ELR (cell line): ENCODE measurements around the gene LRP10.
A peak's percentile ranks its signal among the peaks of the same experiment; 100 is the strongest.

Experiments used
- DNase-seq: peaks from one replicate; pipeline ENCODE4 v3.0.0-alpha.2; 2015; ENCODE audit warnings: low read depth

Gene LRP10

DNA sequence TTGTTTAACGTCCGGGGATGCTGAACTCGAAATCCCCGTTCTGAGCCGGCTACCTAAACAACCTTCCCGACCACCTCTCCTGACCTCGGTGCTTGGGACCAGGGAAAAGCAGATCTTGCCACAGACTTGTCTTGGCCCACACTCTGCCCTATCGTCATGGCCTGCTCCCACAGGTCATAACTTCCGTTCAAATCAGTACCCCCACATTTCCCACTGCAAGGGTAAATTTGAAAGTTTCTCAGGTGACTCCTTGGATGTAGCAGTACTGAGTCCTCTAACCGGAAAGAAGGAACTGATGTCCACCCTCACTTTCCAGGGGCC, 48.0 kb downstream of the LRP10 start:
- DNase-seq, result no peak

DNA sequence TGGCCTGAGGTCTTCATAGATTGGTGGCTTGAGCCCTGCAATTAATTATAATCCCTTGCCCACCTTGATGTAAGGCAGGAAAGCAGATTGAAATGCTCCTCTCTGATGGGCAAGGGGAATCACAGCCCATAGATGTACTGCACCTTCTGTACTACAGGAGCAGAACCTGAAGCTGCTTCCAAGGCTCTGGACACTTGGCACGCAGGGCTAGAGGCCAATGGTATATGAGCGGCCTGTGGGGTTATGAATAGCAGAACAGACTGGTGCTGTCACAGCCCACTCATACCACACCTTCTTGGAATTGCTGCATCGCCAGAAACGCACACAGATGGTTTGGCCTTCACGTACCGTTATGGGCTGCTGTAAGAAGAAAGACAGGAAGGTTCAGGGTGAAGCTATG, 49.2 kb downstream of the LRP10 start:
- no peak for DNase-seq

DNA sequence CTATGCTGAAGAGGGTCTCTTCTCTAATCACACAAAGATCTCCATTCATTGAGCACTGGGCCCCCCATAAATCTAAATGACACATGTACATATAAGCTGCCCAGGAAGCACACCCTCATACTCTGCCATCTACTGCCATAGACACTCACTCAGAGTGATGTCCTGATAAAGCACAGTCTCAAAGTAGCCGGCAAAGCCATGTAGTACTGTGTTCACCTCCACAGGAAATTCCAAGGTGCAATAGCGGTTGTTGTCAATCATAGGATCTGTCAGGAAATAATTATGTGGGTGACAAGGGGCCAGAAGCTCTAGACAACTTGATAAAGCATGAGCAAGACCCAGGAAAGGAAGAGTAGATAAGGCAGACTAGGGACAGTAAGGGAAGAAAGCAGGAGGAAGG, 50.8 kb downstream of the LRP10 start:
- no peak for DNase-seq

DNA sequence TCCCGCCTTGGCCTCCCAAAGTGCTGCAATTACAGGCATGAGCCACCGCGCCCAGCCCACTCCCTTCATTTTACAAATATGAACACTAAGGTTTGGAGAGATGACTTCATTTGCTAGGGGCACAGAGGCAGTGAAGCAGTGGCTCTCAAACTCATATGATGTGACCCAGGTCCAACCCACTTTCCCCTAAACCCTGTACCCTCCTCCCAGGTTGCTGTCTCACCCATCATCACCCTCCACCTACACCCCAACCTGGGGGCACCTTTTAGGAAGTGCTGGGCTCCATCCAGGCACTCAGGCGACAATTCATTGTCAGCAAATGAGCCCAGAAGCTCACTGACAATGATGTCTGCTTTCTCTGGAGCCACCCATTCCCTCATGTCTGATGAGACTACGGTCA, 52.2 kb downstream of the LRP10 start:
- no peak for DNase-seq

DNA sequence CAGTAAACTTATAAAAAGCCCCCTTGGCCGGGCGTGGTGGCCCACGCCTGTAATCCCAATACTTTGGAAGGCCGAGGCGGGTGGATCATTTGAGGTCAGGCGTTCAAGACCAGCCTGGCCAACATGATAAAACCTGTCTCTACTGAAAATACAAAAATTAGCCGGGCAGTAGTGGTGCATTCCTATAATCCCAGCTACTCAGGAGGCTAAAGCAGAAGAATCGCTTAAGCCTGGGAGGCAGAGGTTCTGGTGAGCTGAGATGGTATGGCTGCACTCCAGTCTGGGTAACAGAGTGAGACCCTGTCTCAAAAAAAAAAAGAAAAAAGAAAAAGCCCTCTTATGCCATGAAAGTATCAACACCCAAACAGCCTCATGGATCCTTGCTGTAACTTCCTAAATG, 54.0 kb downstream of the LRP10 start:
- DNase-seq, result no peak

DNA sequence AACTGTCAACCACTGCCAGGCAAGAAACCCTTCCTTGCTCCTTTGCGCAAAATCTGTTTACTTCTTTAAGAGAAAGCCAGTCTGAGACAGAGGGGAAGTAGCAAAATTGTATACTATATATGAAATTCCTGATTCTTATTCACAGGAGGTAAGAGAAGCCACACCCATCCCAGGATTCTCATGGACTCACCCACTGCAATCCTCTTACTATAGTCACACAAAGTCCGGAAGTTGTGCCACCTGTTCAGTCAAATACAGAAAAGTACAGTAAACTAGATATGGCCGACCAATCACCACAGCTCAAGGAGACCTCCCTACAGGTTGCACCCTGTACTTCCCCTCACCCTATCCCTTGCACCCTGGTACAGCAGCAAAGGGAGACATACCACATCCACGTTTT, 54.8 kb downstream of the LRP10 start:
- DNase-seq, result peak; percentile 81

DNA sequence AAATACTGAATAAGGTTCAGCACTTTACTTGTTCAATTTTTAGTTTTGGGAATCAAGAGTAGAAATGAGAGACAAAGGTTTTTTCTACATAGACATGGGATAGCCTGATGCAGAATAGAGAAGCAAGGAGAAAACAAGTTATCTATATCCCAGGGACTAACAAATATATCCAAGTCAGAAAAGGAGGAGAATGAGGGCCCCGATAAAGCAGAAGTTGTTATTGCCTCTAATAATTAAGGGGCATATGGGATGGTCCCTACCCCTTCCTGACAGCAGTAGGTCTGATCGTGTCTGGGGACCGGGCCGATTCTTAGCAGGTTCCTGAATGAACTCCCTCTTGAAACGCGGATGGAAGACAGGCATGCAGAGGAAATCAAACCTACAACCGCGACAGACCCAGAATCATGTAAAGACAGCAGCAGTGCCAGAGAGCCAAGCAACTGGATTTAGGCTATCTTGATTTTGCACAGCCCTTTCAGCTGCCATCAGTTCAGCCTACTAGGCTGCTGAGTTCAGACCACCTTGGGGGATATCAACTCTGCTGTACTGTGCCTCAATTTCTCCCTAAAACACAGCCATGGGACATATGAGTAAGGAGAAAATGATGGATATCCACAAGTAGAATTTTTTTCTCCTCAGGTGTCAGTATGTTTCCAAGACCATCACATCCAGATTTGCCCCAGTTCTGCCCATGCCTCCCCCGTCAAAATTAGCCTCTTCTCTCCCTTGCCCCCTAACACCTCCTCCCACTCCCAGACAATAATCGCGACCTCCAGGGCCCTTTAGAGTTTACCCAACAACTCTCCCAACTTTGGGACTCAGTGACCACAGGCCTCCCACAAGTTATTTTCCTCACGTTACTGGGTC, 56.9 kb downstream of the LRP10 start:
- no peak for DNase-seq

DNA sequence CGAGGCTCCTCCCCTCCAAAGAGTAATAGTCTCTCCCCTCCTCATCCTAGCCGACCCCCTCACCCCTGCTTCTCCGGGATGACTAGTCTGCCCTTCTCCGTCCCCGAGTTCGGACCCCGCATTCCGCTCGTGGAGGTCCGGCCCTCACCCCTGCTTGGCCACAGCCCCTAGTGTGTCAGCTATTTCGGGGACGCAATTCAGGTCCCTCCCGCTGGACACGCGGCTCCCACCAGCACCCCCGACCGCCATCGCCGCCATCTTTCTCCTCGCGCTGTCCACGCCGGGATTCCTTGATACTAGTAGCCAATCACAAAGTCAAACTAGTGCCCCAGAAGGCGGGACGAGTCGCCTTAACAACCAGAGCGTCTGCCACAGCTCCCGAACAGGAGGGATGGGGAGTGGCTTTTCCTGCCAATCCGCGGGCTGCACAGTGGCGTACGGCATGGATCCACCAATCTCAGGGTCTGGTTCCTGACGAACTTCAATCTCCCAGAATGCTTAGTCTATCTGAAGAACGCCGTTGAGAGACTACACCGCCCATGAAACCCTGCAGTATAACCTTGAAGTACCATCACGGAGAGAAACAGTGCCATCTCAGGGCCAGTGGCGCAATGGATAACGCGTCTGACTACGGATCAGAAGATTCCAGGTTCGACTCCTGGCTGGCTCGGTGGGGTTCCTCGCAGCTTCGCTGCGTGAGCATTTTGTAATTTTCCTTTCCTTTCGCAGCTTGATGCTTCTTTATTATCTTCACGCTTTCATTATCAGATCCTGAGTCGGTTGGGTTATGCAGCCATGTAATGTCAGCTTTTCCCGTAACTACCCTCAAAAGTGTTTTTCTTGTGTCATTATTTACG, 57.8 kb downstream of the LRP10 start, which contains the start of gene PRMT5:
PRMT5 (minus strand) TSS at position 273 of the 857 bp plus-strand sequence; CDS start at position 258, 15 bp downstream.
- DNase-seq, result peak; percentile 99

DNA sequence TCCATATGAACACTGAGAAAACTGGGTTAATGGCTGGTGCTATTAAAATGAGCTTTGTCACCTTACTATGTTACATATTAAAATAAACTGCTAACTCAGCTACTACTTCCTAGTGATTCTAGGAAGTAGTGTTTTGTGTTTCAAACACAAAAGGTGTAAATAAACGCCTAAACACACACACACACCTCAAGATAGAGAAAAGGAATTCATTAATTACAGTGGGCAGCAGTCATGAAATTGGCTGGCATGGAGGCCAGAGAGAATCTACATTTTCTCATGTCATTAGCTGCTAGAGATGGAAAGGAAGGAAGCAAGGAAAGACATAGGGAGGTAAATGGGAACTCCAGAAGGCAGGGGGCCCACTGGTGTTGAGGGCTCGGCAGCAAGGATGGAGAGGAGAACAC, 58.4 kb downstream of the LRP10 start:
- no peak for DNase-seq
